GM21423 (cell line): ENCODE data around the gene PLEKHA1.

Source experiments
- ATAC-seq: cut with Tn5 transposase; IDR thresholded peaks from one replicate; pipeline ENCODE4 v1.9.1; 2021; ENCODE audit warnings: mild to moderate bottlenecking, moderate library complexity; ENCODE audit not compliant: unreplicated experiment

PLEKHA1 gene

GRCh38 chr10:122374237-122374858, at the start of gene PLEKHA1:
TSS of gene PLEKHA1 (plus strand) at chr10:122374708. CDS start at chr10:122393201, 18,493 bp downstream.
- peak; percentile 92 for ATAC-seq

GRCh38 chr10:122325235-122325634, 49.3 kb upstream of the PLEKHA1 start:
- ATAC-seq, result no peak

DNA sequence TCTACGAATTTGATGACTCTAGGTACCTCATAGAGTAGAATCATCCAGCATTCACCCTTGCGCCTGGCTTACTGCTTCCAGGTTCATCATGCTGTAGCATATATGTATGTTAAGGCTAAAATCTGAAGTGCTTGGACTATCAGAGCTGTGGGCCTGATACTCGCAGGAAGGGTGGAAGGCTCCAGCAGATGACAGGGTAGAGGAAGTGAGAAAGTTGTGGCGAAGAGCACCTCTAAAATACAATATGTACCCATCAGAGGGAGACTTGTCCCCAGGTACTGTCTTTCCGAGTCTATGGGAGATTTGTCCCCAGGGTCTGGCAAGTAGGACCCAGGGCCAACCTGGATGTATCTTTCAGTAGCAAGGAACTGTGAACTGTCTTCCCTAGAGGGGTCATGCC, 48.1 kb upstream of the PLEKHA1 start:
- ATAC-seq, result no peak

GRCh38 chr10:122326806-122327205, 47.7 kb upstream of the PLEKHA1 start:
- no peak for ATAC-seq

DNA sequence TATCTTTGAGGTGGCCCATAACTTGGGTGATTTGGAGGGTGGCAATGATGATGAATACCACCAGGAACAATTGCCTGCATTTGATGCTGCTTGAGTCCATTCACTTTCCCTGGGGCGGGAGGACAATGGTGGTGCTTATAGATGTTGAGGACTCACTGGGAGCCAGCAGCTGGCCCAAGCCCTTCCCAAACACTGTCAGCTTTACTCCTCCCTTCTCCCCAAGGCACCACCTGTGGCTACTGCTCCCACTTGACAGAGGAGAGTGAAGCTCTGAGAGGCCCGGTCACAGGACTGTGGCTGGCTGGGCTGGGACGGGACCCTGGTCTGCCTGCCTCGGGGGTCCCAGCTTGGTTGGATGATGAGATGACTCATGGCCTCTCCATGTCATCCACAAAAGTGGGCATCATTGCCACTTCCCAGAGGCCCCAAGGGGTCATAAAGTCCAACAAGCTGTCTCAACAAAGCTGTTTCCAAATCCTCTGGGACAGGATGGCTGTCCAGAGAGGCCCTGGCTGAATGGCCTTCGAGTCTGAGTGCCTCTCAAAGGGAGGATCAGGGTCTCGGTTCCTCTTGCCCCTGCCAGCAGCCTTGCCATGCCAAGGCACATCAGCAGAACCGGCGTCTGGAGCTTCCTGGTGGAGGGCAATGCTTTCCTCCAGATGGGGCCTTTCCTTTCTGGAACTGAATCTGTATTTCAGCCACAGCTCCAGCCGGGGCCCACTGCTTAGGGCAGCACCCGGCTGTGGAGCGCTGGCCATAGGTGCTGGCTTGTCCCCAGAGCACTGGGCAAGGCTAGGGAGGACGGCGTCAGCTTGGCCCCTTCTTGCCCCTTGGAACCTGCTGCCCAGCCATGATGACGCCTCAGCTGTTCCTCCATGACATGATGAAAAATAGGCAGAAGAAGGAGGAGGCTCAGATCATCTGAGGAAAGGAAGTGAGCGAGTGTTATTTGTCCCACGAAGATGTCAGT, 47.0 kb upstream of the PLEKHA1 start:
- no peak for ATAC-seq

GRCh38 chr10:122328676-122329075, 45.8 kb upstream of the PLEKHA1 start:
- ATAC-seq, result no peak

DNA sequence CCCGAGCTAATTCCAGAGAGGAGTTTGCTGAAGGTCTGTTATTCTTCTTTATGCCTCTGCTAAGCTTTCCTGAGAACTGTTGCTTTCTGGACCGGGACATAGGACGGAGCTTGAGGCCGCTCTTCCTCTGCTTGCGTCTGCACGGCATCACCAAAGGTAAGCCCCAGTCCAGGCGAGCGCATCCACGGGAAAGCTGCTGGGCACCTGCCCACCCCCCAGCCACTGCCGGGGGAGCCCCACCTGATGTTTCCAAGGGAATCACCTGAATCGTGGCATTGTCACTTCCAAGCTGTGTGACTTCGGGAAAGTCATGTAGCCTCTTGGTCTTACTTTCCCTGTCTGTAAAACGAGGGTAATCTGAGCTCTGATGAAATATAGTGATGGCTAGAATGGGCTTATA, 45.1 kb upstream of the PLEKHA1 start:
- no peak for ATAC-seq

- no peak for ATAC-seq
These were observed 43.4 kb upstream of the PLEKHA1 start for GRCh38 chr10:122331100-122331499.

GRCh38 chr10:122331615-122332446, 42.7 kb upstream of the PLEKHA1 start:
- no peak for ATAC-seq

DNA sequence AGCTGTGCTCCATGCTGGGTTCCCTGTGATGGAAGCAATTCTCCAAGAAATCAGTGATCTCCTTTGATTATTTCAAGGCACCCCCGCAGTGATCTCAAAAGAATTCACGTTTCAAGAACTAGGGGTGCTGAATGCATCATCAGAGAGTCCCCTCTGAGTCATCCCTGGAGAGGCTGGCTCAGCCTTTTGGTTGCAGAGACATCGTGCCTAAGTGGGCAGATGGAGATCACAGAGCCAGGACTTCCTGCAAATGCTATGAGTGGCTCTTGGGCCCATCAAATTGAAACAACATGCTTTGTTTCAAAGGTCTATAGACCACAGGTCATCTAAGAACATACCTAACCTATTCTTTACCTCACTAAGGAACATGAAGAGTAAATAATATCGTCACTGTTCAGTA, 41.5 kb upstream of the PLEKHA1 start:
- no peak for ATAC-seq

GRCh38 chr10:122336332-122336731, 38.2 kb upstream of the PLEKHA1 start:
- ATAC-seq, result no peak

GRCh38 chr10:122336961-122337360, 37.5 kb upstream of the PLEKHA1 start:
- ATAC-seq, result no peak

- ATAC-seq, result no peak
These were observed 35.7 kb upstream of the PLEKHA1 start for GRCh38 chr10:122338609-122339441.

GRCh38 chr10:122341141-122341810, 33.2 kb upstream of the PLEKHA1 start:
- no peak for ATAC-seq

GRCh38 chr10:122342293-122343134, 32.0 kb upstream of the PLEKHA1 start:
- ATAC-seq, result no peak

GRCh38 chr10:122343135-122343800, 31.2 kb upstream of the PLEKHA1 start:
- ATAC-seq, result no peak

DNA sequence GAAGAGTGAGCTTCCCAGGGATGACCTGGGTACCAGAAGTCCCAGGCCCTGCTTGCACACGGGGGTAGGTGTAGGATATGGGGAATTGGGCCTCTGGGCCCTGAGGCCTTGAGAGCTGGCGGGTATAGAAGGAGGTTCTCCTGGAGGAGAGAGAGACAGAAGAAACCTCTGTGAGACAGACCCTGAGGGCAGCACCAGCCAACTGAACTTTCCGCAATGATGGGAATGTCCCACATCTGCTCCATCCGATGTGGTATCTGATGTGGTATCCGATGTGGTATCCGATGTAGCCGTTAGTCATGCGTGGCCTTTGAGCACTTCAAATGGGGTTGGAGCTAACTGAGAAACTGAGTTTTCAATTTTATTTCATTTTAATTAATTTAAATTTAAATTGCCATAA, 30.6 kb upstream of the PLEKHA1 start:
- ATAC-seq, result no peak

DNA sequence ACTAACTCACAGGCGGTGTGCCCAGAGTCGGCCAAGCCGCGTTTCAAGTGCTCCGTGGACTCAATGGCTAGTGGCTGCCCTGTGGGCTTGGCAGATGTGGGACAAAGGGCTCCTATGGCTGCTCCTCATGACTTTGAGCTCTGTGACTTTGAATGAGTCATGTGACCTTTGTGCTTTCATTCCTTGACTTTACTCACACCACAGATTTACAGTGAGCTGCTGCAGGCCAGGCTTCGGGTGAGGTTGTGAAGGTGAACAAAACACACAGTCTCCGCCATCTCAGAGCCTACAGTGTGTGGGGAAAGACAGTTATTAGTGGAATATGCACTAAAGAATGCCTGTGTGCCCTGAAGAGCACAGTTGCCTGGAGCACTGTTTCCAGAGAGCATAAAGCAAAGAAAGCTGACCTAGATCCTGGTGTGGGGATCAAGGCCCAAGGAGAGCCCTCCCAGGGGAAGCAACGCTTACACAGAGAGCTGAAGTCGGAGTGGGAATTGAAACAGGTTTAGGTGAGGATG, 29.7 kb upstream of the PLEKHA1 start:
- ATAC-seq, result no peak
